Neural crest cell (in vitro differentiated cells): ENCODE measurements around the gene DPRX. TPM values are rescaled to one million over a fixed set of nuclear protein-coding genes. Genes with fewer than 3 reads are reported as not detected.

ENCODE experiments used
- DNase-seq: peaks from one replicate; pipeline ENCODE4 v3.0.0; 2021; ENCODE audit warnings: low read depth, mixed read lengths, low spot score
- H3K27ac Mint-ChIP-seq: one replicate; pipeline ENCODE4 v1.8.0; 2021; ENCODE audit warnings: mild to moderate bottlenecking, mixed read lengths; ENCODE audit not compliant: unreplicated experiment
- H3K27me3 Mint-ChIP-seq: 2 replicates; pipeline ENCODE4 v1.8.0; 2021; ENCODE audit warnings: low read depth, mild to moderate bottlenecking, mixed read lengths
- H3K36me3 Mint-ChIP-seq: 2 replicates; pipeline ENCODE4 v1.8.0; 2021; ENCODE audit warnings: low read depth, mild to moderate bottlenecking, mixed read lengths
- H3K4me1 Mint-ChIP-seq: 2 replicates; pipeline ENCODE4 v1.8.0; 2021; ENCODE audit warnings: mixed read lengths
- H3K4me3 Mint-ChIP-seq: one replicate; pipeline ENCODE4 v1.8.0; 2021; ENCODE audit warnings: mild to moderate bottlenecking, mixed read lengths
- H3K9me3 Mint-ChIP-seq: 2 replicates; pipeline ENCODE4 v1.8.0; 2021; ENCODE audit warnings: mixed read lengths
- CTCF ChIP-seq: fragments of 200-600 bp; sonication (generic); conservative IDR thresholded peaks from 2 replicates; pipeline ENCODE4 v1.5.0; 2021; ENCODE audit warnings: antibody characterized with exemption, mild to moderate bottlenecking
- total RNA-seq: library from RNA; stranded (reverse); gene quantifications from 2 replicates; pipeline ENCODE4 v1.2.1, GENCODE V29; 2021

The DPRX gene
- total RNA-seq, 1 donor from 2014 or later = not detected

- no peak overlapping the region for H3K4me3 Mint-ChIP-seq
- H3K27me3 Mint-ChIP-seq = no peaks in the 10 kb centered on the region
- no peak overlapping the region for H3K27ac Mint-ChIP-seq
- H3K36me3 Mint-ChIP-seq = no peaks in the 10 kb centered on the region
- no peak for DNase-seq
- TF ChIP-seq CTCF = no peak
- no peaks in the 10 kb centered on the region for H3K4me1 Mint-ChIP-seq
- H3K9me3 Mint-ChIP-seq = no peaks in the 10 kb centered on the region
Measured at GRCh38 chr19:53596056-53596455, 35.7 kb upstream of the DPRX start.

- H3K27me3 Mint-ChIP-seq = no peaks in the 10 kb centered on the region
- H3K4me3 Mint-ChIP-seq = no peak overlapping the region
- no peak overlapping the region for H3K27ac Mint-ChIP-seq
- no peaks in the 10 kb centered on the region for H3K9me3 Mint-ChIP-seq
- DNase-seq = no peak
- H3K36me3 Mint-ChIP-seq = no peaks in the 10 kb centered on the region
- H3K4me1 Mint-ChIP-seq = no peaks in the 10 kb centered on the region
- no peak for TF ChIP-seq CTCF
Measured at GRCh38 chr19:53597023-53597422, 34.8 kb upstream of the DPRX start.

GRCh38 chr19:53598361-53598760 is 33.4 kb upstream of the DPRX start:
- no peaks in the 10 kb centered on the region for H3K4me1 Mint-ChIP-seq
- no peak overlapping the region for H3K4me3 Mint-ChIP-seq
- TF ChIP-seq CTCF = no peak
- no peaks in the 10 kb centered on the region for H3K9me3 Mint-ChIP-seq
- H3K36me3 Mint-ChIP-seq = no peaks in the 10 kb centered on the region
- H3K27ac Mint-ChIP-seq = peak overlapping the region; percentile 5
- DNase-seq = no peak
- no peaks in the 10 kb centered on the region for H3K27me3 Mint-ChIP-seq

GRCh38 chr19:53600217-53600616 is 31.6 kb upstream of the DPRX start:
- H3K4me1 Mint-ChIP-seq = no peaks in the 10 kb centered on the region
- H3K9me3 Mint-ChIP-seq = no peaks in the 10 kb centered on the region
- no peak for TF ChIP-seq CTCF
- no peak for DNase-seq
- H3K27ac Mint-ChIP-seq = no peak overlapping the region
- H3K4me3 Mint-ChIP-seq = no peak overlapping the region
- no peaks in the 10 kb centered on the region for H3K36me3 Mint-ChIP-seq
- H3K27me3 Mint-ChIP-seq = no peaks in the 10 kb centered on the region

GRCh38 chr19:53606031-53606430 is 25.8 kb upstream of the DPRX start:
- TF ChIP-seq CTCF = no peak
- no peak overlapping the region for H3K27ac Mint-ChIP-seq
- H3K27me3 Mint-ChIP-seq = no peaks in the 10 kb centered on the region
- H3K4me3 Mint-ChIP-seq = no peak overlapping the region
- no peaks in the 10 kb centered on the region for H3K36me3 Mint-ChIP-seq
- no peaks in the 10 kb centered on the region for H3K4me1 Mint-ChIP-seq
- no peaks in the 10 kb centered on the region for H3K9me3 Mint-ChIP-seq
- DNase-seq = no peak

GRCh38 chr19:53608381-53608780 is 23.4 kb upstream of the DPRX start:
- H3K4me1 Mint-ChIP-seq = no peaks in the 10 kb centered on the region
- H3K27ac Mint-ChIP-seq = no peak overlapping the region
- DNase-seq = no peak
- no peaks in the 10 kb centered on the region for H3K9me3 Mint-ChIP-seq
- H3K36me3 Mint-ChIP-seq = no peaks in the 10 kb centered on the region
- no peak for TF ChIP-seq CTCF
- H3K4me3 Mint-ChIP-seq = no peak overlapping the region
- H3K27me3 Mint-ChIP-seq = no peaks in the 10 kb centered on the region
